LNCaP clone FGC (cell line): ENCODE data around the gene IL31.

ENCODE experiments used
- DNase-seq: peaks from one replicate; pipeline ENCODE4 v3.0.0-alpha.2; 2011; ENCODE audit warnings: low read depth
- H3K4me3 ChIP-seq: 2 replicates; pipeline ENCODE4 v1.5.1; 2011; ENCODE audit warnings: mild to moderate bottlenecking, low read depth, low read length, control low read depth
- TF ChIP-seq, protein P1 (sequence below): IDR thresholded peaks from 2 replicates; pipeline ENCODE4 v1.5.1; 2012; ENCODE audit warnings: mild to moderate bottlenecking; ENCODE audit not compliant: control insufficient read depth, insufficient read depth; ENCODE audit errors: extremely low read depth

Gene IL31

DNA sequence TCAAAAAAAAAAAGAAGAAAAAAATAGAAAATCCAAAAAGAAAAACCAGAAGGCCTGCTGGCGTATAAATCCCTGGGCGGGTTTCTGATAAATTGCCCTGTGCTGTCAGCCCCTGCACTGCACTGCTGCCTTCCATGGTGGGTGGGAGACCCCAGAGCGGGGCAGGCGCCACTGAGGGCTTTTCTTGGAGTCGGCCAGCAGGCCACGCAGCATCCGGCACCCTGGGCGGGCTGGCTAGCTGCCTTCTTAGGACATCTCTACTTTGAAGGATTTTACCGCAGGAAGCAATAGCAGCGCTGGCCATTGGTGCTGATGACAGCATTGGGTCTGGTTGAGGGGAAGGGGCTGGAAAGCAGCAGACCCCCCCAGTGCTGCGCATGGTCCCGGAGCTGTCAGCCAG, 29.1 kb downstream of the IL31 start:
- TF ChIP-seq, protein P1, sequence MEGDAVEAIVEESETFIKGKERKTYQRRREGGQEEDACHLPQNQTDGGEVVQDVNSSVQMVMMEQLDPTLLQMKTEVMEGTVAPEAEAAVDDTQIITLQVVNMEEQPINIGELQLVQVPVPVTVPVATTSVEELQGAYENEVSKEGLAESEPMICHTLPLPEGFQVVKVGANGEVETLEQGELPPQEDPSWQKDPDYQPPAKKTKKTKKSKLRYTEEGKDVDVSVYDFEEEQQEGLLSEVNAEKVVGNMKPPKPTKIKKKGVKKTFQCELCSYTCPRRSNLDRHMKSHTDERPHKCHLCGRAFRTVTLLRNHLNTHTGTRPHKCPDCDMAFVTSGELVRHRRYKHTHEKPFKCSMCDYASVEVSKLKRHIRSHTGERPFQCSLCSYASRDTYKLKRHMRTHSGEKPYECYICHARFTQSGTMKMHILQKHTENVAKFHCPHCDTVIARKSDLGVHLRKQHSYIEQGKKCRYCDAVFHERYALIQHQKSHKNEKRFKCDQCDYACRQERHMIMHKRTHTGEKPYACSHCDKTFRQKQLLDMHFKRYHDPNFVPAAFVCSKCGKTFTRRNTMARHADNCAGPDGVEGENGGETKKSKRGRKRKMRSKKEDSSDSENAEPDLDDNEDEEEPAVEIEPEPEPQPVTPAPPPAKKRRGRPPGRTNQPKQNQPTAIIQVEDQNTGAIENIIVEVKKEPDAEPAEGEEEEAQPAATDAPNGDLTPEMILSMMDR, result no peak
- H3K4me3 ChIP-seq, result no peak overlapping the region
- no peak for DNase-seq

DNA sequence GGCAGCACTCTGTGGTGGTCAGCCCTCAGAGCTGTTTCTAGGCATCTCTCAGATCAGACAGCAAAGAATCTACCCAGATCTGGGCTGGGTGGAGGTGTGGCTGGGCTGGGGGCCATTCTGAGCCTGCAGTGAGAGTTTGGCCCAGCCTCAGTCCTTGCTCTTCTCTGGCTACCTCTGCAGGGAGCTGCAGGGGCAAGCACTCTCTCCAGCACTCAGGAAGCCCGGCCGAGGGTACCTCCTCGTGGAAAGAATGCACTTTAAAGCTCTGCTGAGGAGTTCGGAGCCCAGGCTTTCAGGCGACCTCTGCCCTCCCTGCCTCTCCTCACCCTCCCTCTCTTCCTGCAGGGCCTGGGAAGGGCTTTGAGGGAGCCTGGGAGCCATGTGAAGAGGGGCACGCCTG, 31.2 kb downstream of the IL31 start:
- no peak overlapping the region for H3K4me3 ChIP-seq
- TF ChIP-seq, protein P1, result no peak
- DNase-seq, result no peak

DNA sequence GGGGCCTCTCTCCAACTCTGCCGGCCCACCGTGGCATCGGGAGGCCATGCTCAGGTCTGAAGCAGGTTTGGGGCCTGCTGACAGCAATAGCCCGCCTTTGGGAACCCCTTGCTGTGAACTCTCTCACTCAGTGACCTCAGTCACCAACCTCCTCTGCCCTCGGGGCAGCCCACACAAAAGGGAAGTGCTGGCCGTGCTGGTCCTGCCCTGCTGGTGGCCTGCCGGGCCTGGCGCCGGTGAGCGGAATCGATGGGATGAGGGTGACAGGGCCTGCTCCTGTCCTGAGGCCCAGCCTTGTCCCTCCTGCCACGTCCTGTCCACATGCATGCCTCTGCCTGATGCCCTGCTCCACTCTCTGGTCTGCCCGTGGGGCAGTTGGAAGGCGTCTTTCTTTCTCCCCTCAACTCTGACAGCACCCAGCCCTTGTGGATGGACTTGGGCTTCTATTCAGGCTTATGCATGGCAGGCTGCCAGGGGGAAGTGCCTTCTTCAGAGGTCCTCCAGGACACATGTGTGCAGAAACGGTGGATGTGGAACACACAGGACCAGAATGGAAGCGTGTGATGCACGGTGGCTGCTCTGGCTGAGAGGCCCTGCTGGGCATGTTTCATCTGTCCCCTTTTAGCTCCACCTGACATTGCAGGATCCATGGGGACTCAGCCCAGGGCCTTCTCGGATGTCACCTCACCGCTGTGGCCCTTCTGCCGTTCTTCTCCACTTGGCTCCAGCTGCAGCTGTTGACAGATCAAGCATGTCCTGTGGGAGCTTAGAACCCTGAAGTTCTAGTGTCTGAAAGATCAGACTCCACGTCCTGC, 31.9 kb downstream of the IL31 start:
- TF ChIP-seq, protein P1, result no peak
- H3K4me3 ChIP-seq, result no peak overlapping the region
- DNase-seq, result no peak

DNA sequence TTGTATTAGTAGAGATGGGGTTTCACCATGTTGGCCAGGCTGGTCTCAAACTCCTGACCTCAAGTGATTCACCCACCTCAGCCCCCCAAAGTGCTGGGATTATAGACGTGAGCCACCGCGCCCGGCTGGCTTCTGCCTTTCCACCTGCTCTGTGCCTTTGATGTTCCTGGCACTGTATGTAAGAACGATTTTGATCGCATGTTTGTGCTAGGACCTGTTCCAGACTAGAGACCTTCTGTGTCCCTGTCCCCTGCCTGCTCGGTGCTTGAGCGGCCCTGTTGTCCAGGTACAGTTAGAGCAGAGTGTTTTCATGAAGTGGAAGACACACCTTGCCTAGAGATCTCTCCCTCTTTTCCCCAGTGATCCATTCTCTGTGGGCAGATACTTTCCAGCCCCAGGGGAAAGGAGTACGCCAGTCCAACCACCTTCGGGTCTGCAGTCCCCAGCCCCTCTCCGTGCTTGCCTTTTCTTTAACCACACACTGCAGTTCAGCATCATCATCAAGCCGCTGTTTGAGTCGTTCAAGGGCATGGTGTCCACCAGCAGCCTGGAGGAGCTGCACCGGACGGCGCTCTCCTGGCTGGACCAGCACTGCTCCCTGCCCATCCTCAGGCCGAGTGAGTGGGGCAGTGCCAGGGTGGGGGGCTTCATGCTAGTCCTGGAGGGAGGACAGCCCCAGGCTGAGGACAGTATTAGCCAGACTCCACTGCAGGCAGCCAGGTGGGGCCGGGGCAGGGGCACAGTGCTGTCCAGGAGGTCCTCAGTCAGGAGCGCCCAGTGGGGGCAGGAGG, 33.4 kb downstream of the IL31 start:
- no peak for DNase-seq
- TF ChIP-seq, protein P1, result no peak
- H3K4me3 ChIP-seq, result no peak overlapping the region

DNA sequence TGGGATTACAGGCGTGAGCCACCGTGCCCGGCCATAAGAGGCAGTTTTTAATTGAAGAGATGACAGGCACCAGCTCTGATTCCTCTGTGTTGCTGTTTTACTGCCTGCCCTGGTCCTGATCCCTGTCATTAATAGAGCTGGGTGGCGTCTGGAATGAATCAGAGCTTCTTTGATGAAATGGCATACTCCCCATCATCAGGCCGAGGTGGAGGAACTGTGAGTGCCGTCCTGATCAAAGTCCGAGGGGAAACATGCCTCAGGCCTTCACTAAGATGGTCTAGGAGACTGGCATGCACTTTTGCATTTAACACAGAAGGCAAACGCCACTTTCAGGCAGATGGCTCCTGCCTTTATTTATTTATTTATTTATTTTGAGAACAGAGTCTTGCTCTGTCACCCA, 34.1 kb downstream of the IL31 start:
- H3K4me3 ChIP-seq, result no peak overlapping the region
- TF ChIP-seq, protein P1, result no peak
- DNase-seq, result no peak

DNA sequence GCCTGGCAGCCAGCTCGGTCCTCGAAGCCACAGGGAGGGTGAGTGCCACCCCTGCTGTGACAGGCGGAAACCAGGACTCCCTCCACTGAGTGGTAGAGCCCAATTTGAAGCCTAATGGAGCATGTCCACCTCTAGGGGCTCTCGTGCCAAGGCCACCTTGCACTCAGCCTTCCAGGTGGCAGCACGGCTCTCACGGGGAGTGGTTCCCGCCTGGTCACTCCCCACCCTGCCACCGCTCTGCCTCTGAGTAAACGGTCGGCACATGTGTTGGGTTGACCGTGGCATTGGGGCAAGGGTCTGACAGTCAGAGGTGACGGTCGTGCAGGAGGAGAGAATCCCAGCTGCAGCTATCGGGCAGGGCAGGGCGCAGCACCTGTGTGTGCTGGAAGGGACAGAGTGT, 34.8 kb downstream of the IL31 start:
- no peak for DNase-seq
- TF ChIP-seq, protein P1, result no peak
- H3K4me3 ChIP-seq, result no peak overlapping the region
